A549 (cell line): ENCODE measurements around the gene C16orf46. TPM values are rescaled to one million over a fixed set of nuclear protein-coding genes. Genes with fewer than 3 reads are reported as not detected.

ENCODE experiments used
- ATAC-seq, 2 experiments: fragments of 200-7000 bp in 1 of 2; fragments of >200 bp in 1 of 2; cut with Nextera tagmentation in 1 of 2; cut with Tn5 transposase in 1 of 2; 3 replicates each; pipeline versions ENCODE4 v1.8.0 to v1.9.1; 2018 to 2020; ENCODE audit warnings: mild to moderate bottlenecking in 1 of 2, moderate library complexity in 1 of 2
- CTCF ChIA-PET: fragments of 300-600 bp; sonication (Branson Sonifier 250); formaldehyde crosslinking; extraction: SDS; loops from one replicate; lab custom pipeline; 2021; ENCODE audit warnings: antibody characterized with exemption, inconsistent platforms; lab: Yijun Ruan, JAX
- POLR2A ChIA-PET: fragments of 350-600 bp; formaldehyde crosslinking; extraction: SDS; loops from one replicate; lab custom pipeline; 2021; ENCODE audit warnings: antibody characterized with exemption, inconsistent platforms; lab: Yijun Ruan, JAX
- DNase-seq, 2 experiments: peaks; one replicate each; pipeline versions ENCODE4 v3.0.0 to v3.0.0-alpha.2; 2011 to 2016; ENCODE audit warnings: low read depth in 1 of 2, low spot score in 1 of 2
- FAIRE-seq: peaks from 2 replicates; lab custom pipeline; 2011; peaks lifted over from hg19 to GRCh38; lab: Jason Lieb, UNC
- H3K27ac ChIP-seq, 2 experiments: fragments of >200 bp; sonication (Bioruptor Twin); formaldehyde crosslinking; 3 replicates each; pipeline ENCODE4 v1.5.1; 2016 to 2017
- H3K4me1 ChIP-seq: fragments of >200 bp; sonication (Bioruptor Twin); formaldehyde crosslinking; 3 replicates; pipeline ENCODE4 v1.6.1; 2016
- H3K4me2 ChIP-seq: fragments of >200 bp; sonication (Bioruptor Twin); formaldehyde crosslinking; 3 replicates; pipeline ENCODE4 v1.6.1; 2016
- H3K4me3 ChIP-seq: fragments of >200 bp; sonication (Bioruptor Twin); formaldehyde crosslinking; 3 replicates; pipeline ENCODE4 v1.5.1; 2016
- H3K9me3 ChIP-seq: fragments of >200 bp; sonication (Bioruptor Twin); formaldehyde crosslinking; 3 replicates; pipeline ENCODE4 v1.6.1; 2016
- BCL3 ChIP-seq: fragments of >200 bp; sonication (Bioruptor Twin); formaldehyde crosslinking; IDR thresholded peaks from 3 replicates; pipeline ENCODE4 v1.6.1; 2016
- BHLHE40 ChIP-seq: IDR thresholded peaks from 2 replicates; pipeline ENCODE4 v1.6.1; 2012; ENCODE audit warnings: low read depth, low read length, inconsistent platforms
- CEBPB ChIP-seq, 2 experiments: fragments of >200 bp in 1 of 2; sonication (Bioruptor Twin) in 1 of 2; formaldehyde crosslinking in 1 of 2; IDR thresholded peaks; 2 replicates each; pipeline ENCODE4 v1.6.1; 2012 to 2016
- CHD4 ChIP-seq: fragments of 200-600 bp; sonication (generic); IDR thresholded peaks from 2 replicates; pipeline ENCODE4 v1.6.1; 2016; ENCODE audit warnings: antibody characterized with exemption, mild to moderate bottlenecking, borderline replicate concordance
- EHMT2 ChIP-seq: fragments of 200-600 bp; sonication (generic); IDR thresholded peaks from 2 replicates; pipeline ENCODE4 v1.6.1; 2016; ENCODE audit warnings: antibody characterized with exemption, low read depth, mild to moderate bottlenecking, moderate library complexity
- EP300 ChIP-seq, 2 experiments: fragments of >200 bp; sonication (Bioruptor Twin); formaldehyde crosslinking; IDR thresholded peaks; 2 replicates in 1 of 2; 3 replicates in 1 of 2; pipeline ENCODE4 v1.6.1; 2016 to 2017
- ESRRA ChIP-seq: fragments of 150-350 bp; IDR thresholded peaks from 2 replicates; pipeline ENCODE4 v1.6.1; 2014; ENCODE audit warnings: mild to moderate bottlenecking, low read length, borderline replicate concordance
- FOSL2 ChIP-seq, 2 experiments: fragments of 450-650 bp in 1 of 2; fragments of >200 bp in 1 of 2; sonication (Bioruptor Twin) in 1 of 2; formaldehyde crosslinking; IDR thresholded peaks; 2 replicates each; pipeline versions ENCODE4 v1.5.0 to v1.6.1; 2016 to 2020; ENCODE audit warnings: mild to moderate bottlenecking in 1 of 2, moderate library complexity in 1 of 2
- HEYL ChIP-seq: fragments of 250-450 bp; sonication (Bioruptor Pico); IDR thresholded peaks from 2 replicates; pipeline ENCODE4 v1.8.0; 2021; ENCODE audit warnings: mild to moderate bottlenecking, moderate library complexity
- KDM1A ChIP-seq: fragments of 200-600 bp; sonication (generic); IDR thresholded peaks from 2 replicates; pipeline ENCODE4 v1.6.1; 2016; ENCODE audit warnings: low read depth, mild to moderate bottlenecking
- KDM5A ChIP-seq: fragments of 200-600 bp; sonication (generic); IDR thresholded peaks from 2 replicates; pipeline ENCODE4 v1.6.1; 2016; ENCODE audit warnings: antibody characterized with exemption, mild to moderate bottlenecking
- MAFK ChIP-seq: fragments of 450-650 bp; IDR thresholded peaks from 2 replicates; pipeline ENCODE4 v1.6.1; 2014; ENCODE audit not compliant: partially characterized antibody
- MAX ChIP-seq: IDR thresholded peaks from 2 replicates; pipeline ENCODE4 v1.6.1; 2012
- NFE2L2 ChIP-seq: fragments of 150-350 bp; conservative IDR thresholded peaks from 2 replicates; pipeline ENCODE4 v1.6.1; 2014; ENCODE audit warnings: low read length
- PBX3 ChIP-seq: IDR thresholded peaks from 2 replicates; pipeline ENCODE4 v1.6.1; 2012
- PHF8 ChIP-seq: fragments of 200-600 bp; sonication (generic); IDR thresholded peaks from 2 replicates; pipeline ENCODE4 v1.6.1; 2016; ENCODE audit warnings: low read depth, mild to moderate bottlenecking, antibody characterized with exemption, moderate library complexity, borderline replicate concordance
- POLR2A ChIP-seq: IDR thresholded peaks from 2 replicates; pipeline ENCODE4 v1.6.1; 2012; ENCODE audit warnings: mild to moderate bottlenecking, low read length
- POLR2AphosphoS2 ChIP-seq: conservative IDR thresholded peaks from 2 replicates; pipeline ENCODE4 v1.6.1; 2012; ENCODE audit warnings: low read length, improper control_type of control experiment, inconsistent platforms
- RAD21 ChIP-seq, 2 experiments: fragments of >200 bp in 1 of 2; sonication (Bioruptor Twin) in 1 of 2; formaldehyde crosslinking in 1 of 2; IDR thresholded peaks in 1 of 2; conservative IDR thresholded peaks in 1 of 2; 2 replicates in 1 of 2; 3 replicates in 1 of 2; pipeline ENCODE4 v1.6.1; 2012 to 2018; ENCODE audit warnings: inconsistent platforms in 1 of 2
- RCOR1 ChIP-seq: fragments of 150-350 bp; IDR thresholded peaks from 2 replicates; pipeline ENCODE4 v1.6.1; 2014; ENCODE audit warnings: antibody characterized with exemption, low read length, low read depth
- RFX5 ChIP-seq: fragments of 450-650 bp; IDR thresholded peaks from 2 replicates; pipeline ENCODE4 v1.7.1; 2014; ENCODE audit warnings: antibody characterized with exemption, mild to moderate bottlenecking, moderate library complexity
- RNF2 ChIP-seq: fragments of 200-600 bp; sonication (generic); IDR thresholded peaks from 2 replicates; pipeline ENCODE4 v1.6.1; 2016; ENCODE audit warnings: low read depth, mild to moderate bottlenecking, antibody characterized with exemption, moderate library complexity, borderline replicate concordance
- TFCP2L1 ChIP-seq: fragments of 250-450 bp; sonication (Bioruptor Pico); IDR thresholded peaks from 2 replicates; pipeline ENCODE4 v1.5.0; 2021; ENCODE audit warnings: mild to moderate bottlenecking
- TP53 ChIP-seq: fragments of 250-450 bp; sonication (Bioruptor Pico); IDR thresholded peaks from 2 replicates; pipeline ENCODE4 v1.5.0; 2021; ENCODE audit warnings: mild to moderate bottlenecking, moderate library complexity
- ZC3H11A ChIP-seq: fragments of 450-650 bp; IDR thresholded peaks from 2 replicates; pipeline ENCODE4 v1.6.1; 2014; ENCODE audit warnings: antibody characterized with exemption, mild to moderate bottlenecking
- WGBS: methylation state at CpG from one replicate; pipeline ENCODE4 v1.1.6; 2017; ENCODE audit errors: missing lambda C conversion rate; 5-methylcytosine and 5-hydroxymethylcytosine counted together
- polyA plus RNA-seq, 4 experiments: library from polyadenylated mRNA; depleted of rRNA in 3 of 4; stranded (reverse); fragments of >200 nt; fragmentation: RNase III in 1 of 4; extraction: RNeasy Plus Mini Kit Qiagen cat#74134 plus additional on column Dnase treatment in 1 of 4; gene quantifications; 2 replicates in 3 of 4; 3 replicates in 1 of 4; pipeline ENCODE4 v1.2.3, GENCODE V29; 2011 to 2017
- TF ChIP-seq, protein P1 (sequence below): fragments of 250-450 bp; sonication (Bioruptor Pico); IDR thresholded peaks from 2 replicates; pipeline ENCODE4 v1.5.0; 2020; ENCODE audit warnings: low read depth, mild to moderate bottlenecking, moderate library complexity
- TF ChIP-seq, protein P2 (sequence below): fragments of 450-650 bp; IDR thresholded peaks from 2 replicates; pipeline ENCODE4 v1.6.1; 2014; ENCODE audit warnings: antibody characterized with exemption

Gene C16orf46
- polyA plus RNA-seq, 2 of the 4 experiments (the other 2 are of a cell fraction), result 0.37 to 1.4 TPM

DNA sequence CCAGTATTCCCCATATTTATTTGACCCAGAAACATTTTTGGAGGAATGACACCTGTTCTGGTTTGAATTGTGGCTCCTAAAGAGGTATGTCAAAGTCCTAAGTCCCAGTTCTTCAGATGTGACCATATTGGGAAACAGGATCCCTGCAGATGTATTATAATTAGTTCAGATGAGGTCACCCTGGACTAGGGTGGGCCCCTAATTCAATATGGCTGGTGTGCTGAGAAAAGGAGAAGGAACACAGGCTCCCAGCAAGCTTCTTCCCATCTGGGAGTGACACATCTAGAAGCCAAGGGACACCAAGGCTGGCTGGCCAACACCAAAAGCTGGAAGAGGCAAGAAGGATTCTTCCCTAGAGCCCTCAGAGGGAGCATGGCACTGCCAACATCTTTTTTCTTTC is 22.9 kb upstream of the C16orf46 start:
- TF ChIP-seq EP300 (IDR thresholded peaks at IDR 0.05), result no peak
- TF ChIP-seq BCL3, result no peak
- no peak for TF ChIP-seq RNF2
- TF ChIP-seq BHLHE40, result no peak
- no peak for TF ChIP-seq EHMT2
- TF ChIP-seq CHD4, result no peak
- TF ChIP-seq RFX5, result no peak
- TF ChIP-seq RAD21 (conservative IDR thresholded peaks at IDR 0.05 in 1 of 2, IDR thresholded peaks at IDR 0.05 in 1 of 2), result no peak
- TF ChIP-seq ZC3H11A, result no peak
- no peak for TF ChIP-seq KDM5A
- TF ChIP-seq PBX3, result no peak
- TF ChIP-seq NFE2L2, result no peak
- TF ChIP-seq CEBPB (IDR thresholded peaks at IDR 0.05), result no peak
- TF ChIP-seq TFCP2L1 (CRISPR knock-in tag), result no peak
- TF ChIP-seq FOSL2 (IDR thresholded peaks at IDR 0.05), result no peak
- TF ChIP-seq FOSL2 (CRISPR knock-in tag; IDR thresholded peaks at IDR 0.05), result no peak
- no peak for TF ChIP-seq POLR2AphosphoS2
- no peak for TF ChIP-seq MAFK
- TF ChIP-seq PHF8, result no peak
- no peak for TF ChIP-seq RCOR1
- TF ChIP-seq MAX, result no peak
- DNase-seq (no peak), FAIRE-seq (no peak), ATAC-seq (no peak)
- Histone ChIP-seq H3K4me1 (peaks cover 5% of the 10 kb centered on the region; the same call in 2 of the 3 replicates), H3K4me2 (no peak overlapping the region), H3K4me3 (no peak overlapping the region), H3K9me3 (no peaks in the 10 kb centered on the region), H3K27ac (no peak overlapping the region)
- POLR2A ChIA-PET, result interaction anchor here (0.7 kb wide), 1 partner anchor 264 kb away, joined by 3 read pairs; no protein-coding TSS in a partner anchor
- CTCF ChIA-PET, result no interaction called here

GRCh38 chr16:81097230-81097629 is 20.2 kb upstream of the C16orf46 start:
- 93% methylated on average over 6 of the region's 6 CpGs for WGBS
- FAIRE-seq (no peak), DNase-seq (no peak), ATAC-seq (no peak)
- Histone ChIP-seq H3K4me2 (peak overlapping the region; percentile 71; the same call in 2 of the 3 replicates), H3K4me1 (peaks cover 5% of the 10 kb centered on the region), H3K4me3 (no peak overlapping the region), H3K27ac (peak overlapping the region in 1 of 2 experiments; percentile 69; a peak in 3 of 6 replicates), H3K9me3 (no peaks in the 10 kb centered on the region)
- ChIA-PET CTCF (interaction anchor here (0.9 to 2.2 kb wide), 3 partner anchors 62 to 640 kb away, joined by 3 to 9 read pairs (median 3); partner anchors contain the start of gene ATMIN), POLR2A (interaction anchor here (0.8 kb wide), 1 partner anchor 20 kb away, joined by 3 read pairs; the partner anchor contains the start of gene C16orf46)
- TF ChIP-seq MAFK (peak; percentile 8), MAX (no peak)

DNA sequence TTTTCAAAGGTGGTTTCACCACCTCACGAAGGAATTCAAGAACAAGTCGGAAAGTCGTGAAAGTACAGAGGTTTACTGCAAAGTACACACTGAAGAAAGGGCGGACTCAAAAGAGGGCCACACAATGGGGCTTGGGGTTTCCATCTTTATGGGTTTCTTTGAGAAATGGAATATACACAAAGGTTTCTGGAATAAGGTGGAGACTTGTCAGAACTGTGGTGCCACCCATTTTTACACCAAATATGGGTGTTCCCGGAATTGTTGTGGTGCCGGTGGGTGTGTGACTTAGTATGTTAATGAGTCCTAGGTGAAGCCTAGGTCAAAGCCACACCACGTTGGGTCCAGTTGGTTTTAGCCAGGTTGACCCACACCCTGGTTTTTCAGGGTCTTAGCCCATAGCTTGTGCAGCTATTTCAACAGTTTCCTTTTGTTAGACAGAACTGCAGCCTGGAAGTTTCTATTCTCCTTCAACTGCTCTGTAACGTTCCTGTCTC is 19.7 kb upstream of the C16orf46 start:
- H3K4me1 ChIP-seq, result peaks cover 5% of the 10 kb centered on the region
- WGBS, result 32% methylated on average over 8 of the region's 8 CpGs
- FAIRE-seq (no peak), ATAC-seq (peak; percentile 4 to 17; a peak in 5 of 6 replicates), DNase-seq (no peak)
- no peaks in the 10 kb centered on the region for H3K9me3 ChIP-seq
- peak overlapping the region; percentile 71 for H3K4me2 ChIP-seq
- ChIA-PET CTCF (interaction anchor here (0.9 to 2.2 kb wide), 3 partner anchors 61 to 641 kb away, joined by 3 to 9 read pairs (median 3); partner anchors contain the start of gene ATMIN), POLR2A (no interaction called here)
- H3K4me3 ChIP-seq, result peak overlapping the region; percentile 24; the same call in 2 of the 3 replicates
- peak overlapping the region; percentile 49 to 69 for H3K27ac ChIP-seq
- TF ChIP-seq RNF2, result no peak
- TF ChIP-seq RAD21 (conservative IDR thresholded peaks at IDR 0.05 in 1 of 2, IDR thresholded peaks at IDR 0.05 in 1 of 2), result no peak
- TF ChIP-seq BHLHE40, result no peak
- no peak for TF ChIP-seq EP300 (IDR thresholded peaks at IDR 0.05)
- TF ChIP-seq MAX, result peak; percentile 59; the same call in 1 of the 2 replicates
- TF ChIP-seq POLR2A, result no peak
- TF ChIP-seq, protein P1, sequence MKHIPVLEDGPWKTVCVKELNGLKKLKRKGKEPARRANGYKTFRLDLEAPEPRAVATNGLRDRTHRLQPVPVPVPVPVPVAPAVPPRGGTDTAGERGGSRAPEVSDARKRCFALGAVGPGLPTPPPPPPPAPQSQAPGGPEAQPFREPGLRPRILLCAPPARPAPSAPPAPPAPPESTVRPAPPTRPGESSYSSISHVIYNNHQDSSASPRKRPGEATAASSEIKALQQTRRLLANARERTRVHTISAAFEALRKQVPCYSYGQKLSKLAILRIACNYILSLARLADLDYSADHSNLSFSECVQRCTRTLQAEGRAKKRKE (CRISPR knock-in tag), result no peak
- no peak for TF ChIP-seq KDM5A
- TF ChIP-seq TP53 (CRISPR knock-in tag), result 0 out of 2 replicates have a peak, but pooled peaks have one; percentile 48
- TF ChIP-seq, protein P2, sequence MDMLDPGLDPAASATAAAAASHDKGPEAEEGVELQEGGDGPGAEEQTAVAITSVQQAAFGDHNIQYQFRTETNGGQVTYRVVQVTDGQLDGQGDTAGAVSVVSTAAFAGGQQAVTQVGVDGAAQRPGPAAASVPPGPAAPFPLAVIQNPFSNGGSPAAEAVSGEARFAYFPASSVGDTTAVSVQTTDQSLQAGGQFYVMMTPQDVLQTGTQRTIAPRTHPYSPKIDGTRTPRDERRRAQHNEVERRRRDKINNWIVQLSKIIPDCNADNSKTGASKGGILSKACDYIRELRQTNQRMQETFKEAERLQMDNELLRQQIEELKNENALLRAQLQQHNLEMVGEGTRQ, result no peak
- TF ChIP-seq EHMT2, result peak; percentile 75
- no peak for TF ChIP-seq HEYL
- TF ChIP-seq KDM1A, result no peak
- no peak for TF ChIP-seq PBX3
- no peak for TF ChIP-seq ESRRA
